SK-N-SH treated with all-trans-retinoic acid at 6 μM for 48 hours (cell line): ENCODE results near the gene CAPN13.

ENCODE experiments used
- ATAC-seq: fragments of 200-7000 bp; cut with Tn5 transposase; 3 replicates; pipeline ENCODE4 v1.9.1; 2020; ENCODE audit warnings: mild to moderate bottlenecking, moderate library complexity
- ARNTL ChIP-seq: fragments of 450-650 bp; formaldehyde crosslinking; IDR thresholded peaks from 2 replicates; pipeline ENCODE4 v1.5.0; 2020; ENCODE audit warnings: low read depth, mild to moderate bottlenecking, moderate library complexity, borderline replicate concordance
- BACH2 ChIP-seq: fragments of 250-450 bp; sonication (Bioruptor Pico); IDR thresholded peaks from 2 replicates; pipeline ENCODE4 v1.9.0; 2021; ENCODE audit warnings: mild to moderate bottlenecking, borderline replicate concordance
- CSDC2 ChIP-seq: fragments of 250-450 bp; sonication (Bioruptor Pico); IDR thresholded peaks from 2 replicates; pipeline ENCODE4 v1.5.0; 2020; ENCODE audit warnings: mild to moderate bottlenecking, moderate library complexity
- ESRRG ChIP-seq: fragments of 250-450 bp; sonication (Bioruptor Pico); IDR thresholded peaks from 2 replicates; pipeline ENCODE4 v1.6.1; 2021; ENCODE audit warnings: mild to moderate bottlenecking
- GLIS3 ChIP-seq: fragments of 250-450 bp; sonication (Bioruptor Pico); IDR thresholded peaks from 2 replicates; pipeline ENCODE4 v1.5.0; 2020; ENCODE audit warnings: mild to moderate bottlenecking, moderate library complexity
- ISL1 ChIP-seq: fragments of 250-450 bp; sonication (Bioruptor Pico); IDR thresholded peaks from 2 replicates; pipeline ENCODE4 v2.1.2; 2022; ENCODE audit warnings: mild to moderate bottlenecking, moderate library complexity
- OSR1 ChIP-seq: fragments of 250-450 bp; sonication (Bioruptor Pico); IDR thresholded peaks from 2 replicates; pipeline ENCODE4 v1.8.0; 2022; ENCODE audit warnings: moderate library complexity, mild to moderate bottlenecking, inconsistent platforms
- PPARA ChIP-seq: fragments of 250-450 bp; sonication (Bioruptor Pico); IDR thresholded peaks from 2 replicates; pipeline ENCODE4 v1.5.0; 2020; ENCODE audit warnings: mild to moderate bottlenecking, borderline replicate concordance
- RARB ChIP-seq: fragments of 250-450 bp; sonication (Bioruptor Pico); IDR thresholded peaks from 2 replicates; pipeline ENCODE4 v1.8.0; 2021; ENCODE audit warnings: mild to moderate bottlenecking, moderate library complexity
- SNAI2 ChIP-seq: fragments of 250-450 bp; sonication (Bioruptor Pico); IDR thresholded peaks from 2 replicates; pipeline ENCODE4 v1.5.0; 2020; ENCODE audit warnings: mild to moderate bottlenecking, moderate library complexity
- TCF4 ChIP-seq: fragments of 250-450 bp; sonication (Bioruptor Pico); IDR thresholded peaks from 2 replicates; pipeline ENCODE4 v1.8.0; 2021; ENCODE audit warnings: mild to moderate bottlenecking, moderate library complexity, borderline replicate concordance
- TOX ChIP-seq: fragments of 250-450 bp; sonication (Bioruptor Pico); IDR thresholded peaks from 2 replicates; pipeline ENCODE4 v1.8.0; 2021; ENCODE audit warnings: mild to moderate bottlenecking, moderate library complexity, borderline replicate concordance
- ZC3H10 ChIP-seq: fragments of 250-450 bp; sonication (Bioruptor Pico); IDR thresholded peaks from 2 replicates; pipeline ENCODE4 v1.5.1; 2021; ENCODE audit warnings: mild to moderate bottlenecking, moderate library complexity
- ZFP3 ChIP-seq: fragments of 250-450 bp; sonication (Bioruptor Pico); IDR thresholded peaks from 2 replicates; pipeline ENCODE4 v1.5.0; 2020; ENCODE audit warnings: mild to moderate bottlenecking, moderate library complexity
- ZFP30 ChIP-seq: fragments of 450-650 bp; formaldehyde crosslinking; IDR thresholded peaks from 2 replicates; pipeline ENCODE4 v1.5.0; 2022; ENCODE audit warnings: mild to moderate bottlenecking, moderate library complexity
- ZNF565 ChIP-seq: fragments of 450-650 bp; formaldehyde crosslinking; conservative IDR thresholded peaks from 2 replicates; pipeline ENCODE4 v1.5.0; 2020; ENCODE audit warnings: low read depth, mild to moderate bottlenecking, moderate library complexity
- ZNF8 ChIP-seq: fragments of 450-650 bp; formaldehyde crosslinking; IDR thresholded peaks from 2 replicates; pipeline ENCODE4 v1.5.0; 2020; ENCODE audit warnings: mild to moderate bottlenecking, moderate library complexity
- TF ChIP-seq, protein P1 (sequence below): fragments of 250-450 bp; sonication (Bioruptor Pico); IDR thresholded peaks from 2 replicates; pipeline ENCODE4 v1.8.0; 2020; ENCODE audit warnings: mild to moderate bottlenecking, moderate library complexity, borderline replicate concordance
- TF ChIP-seq, protein P2 (sequence below): fragments of 250-450 bp; sonication (Bioruptor Pico); IDR thresholded peaks from 2 replicates; pipeline ENCODE4 v1.5.0; 2020; ENCODE audit warnings: mild to moderate bottlenecking, moderate library complexity
- TF ChIP-seq, protein P3 (sequence below): fragments of 250-450 bp; sonication (Bioruptor Pico); IDR thresholded peaks from 2 replicates; pipeline ENCODE4 v1.5.1; 2021; ENCODE audit warnings: mild to moderate bottlenecking, moderate library complexity
- TF ChIP-seq, protein P4 (sequence below): fragments of 250-450 bp; sonication (Bioruptor Pico); IDR thresholded peaks from 2 replicates; pipeline ENCODE4 v1.8.0; 2021; ENCODE audit warnings: low read depth, mild to moderate bottlenecking, moderate library complexity, borderline replicate concordance

Gene CAPN13

DNA sequence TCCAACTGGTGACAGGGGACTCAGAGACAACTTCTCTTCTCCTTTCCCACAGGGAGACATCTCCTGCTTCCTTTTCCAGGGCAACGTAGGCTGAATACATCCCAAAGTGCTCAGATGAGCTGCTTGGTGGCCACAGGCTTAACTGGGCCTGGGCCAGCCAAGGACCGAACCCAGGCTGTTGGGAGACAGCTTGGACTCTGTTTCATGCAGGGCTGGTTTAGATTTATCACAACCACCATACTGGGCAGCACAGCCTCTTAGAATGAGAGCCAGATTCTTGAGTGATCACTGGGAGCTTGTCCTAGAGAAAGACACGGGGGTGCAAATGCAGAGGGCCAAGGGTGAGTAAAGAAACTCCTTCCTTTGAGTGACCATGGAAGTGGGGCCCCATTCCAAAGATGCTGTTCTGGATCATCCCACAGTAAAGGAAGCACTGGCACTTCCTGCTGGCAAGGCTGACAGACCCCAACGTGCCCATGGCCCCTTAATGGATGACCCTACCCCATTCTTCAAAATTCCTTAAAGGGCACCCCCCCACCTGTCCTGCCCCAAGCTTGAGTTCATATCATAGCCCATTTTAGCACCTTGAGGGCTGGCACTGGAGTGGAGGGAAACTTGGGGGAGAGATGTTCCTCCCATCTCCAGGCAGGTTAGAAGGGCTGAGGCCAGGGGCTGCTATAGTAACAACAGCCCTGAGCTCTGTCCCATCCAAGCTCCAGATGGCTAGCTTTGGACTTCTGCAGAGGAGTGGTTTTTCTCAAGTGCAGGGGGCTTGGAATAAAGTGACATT is 84.1 kb downstream of the CAPN13 start (continued):
- TF ChIP-seq, protein P1, sequence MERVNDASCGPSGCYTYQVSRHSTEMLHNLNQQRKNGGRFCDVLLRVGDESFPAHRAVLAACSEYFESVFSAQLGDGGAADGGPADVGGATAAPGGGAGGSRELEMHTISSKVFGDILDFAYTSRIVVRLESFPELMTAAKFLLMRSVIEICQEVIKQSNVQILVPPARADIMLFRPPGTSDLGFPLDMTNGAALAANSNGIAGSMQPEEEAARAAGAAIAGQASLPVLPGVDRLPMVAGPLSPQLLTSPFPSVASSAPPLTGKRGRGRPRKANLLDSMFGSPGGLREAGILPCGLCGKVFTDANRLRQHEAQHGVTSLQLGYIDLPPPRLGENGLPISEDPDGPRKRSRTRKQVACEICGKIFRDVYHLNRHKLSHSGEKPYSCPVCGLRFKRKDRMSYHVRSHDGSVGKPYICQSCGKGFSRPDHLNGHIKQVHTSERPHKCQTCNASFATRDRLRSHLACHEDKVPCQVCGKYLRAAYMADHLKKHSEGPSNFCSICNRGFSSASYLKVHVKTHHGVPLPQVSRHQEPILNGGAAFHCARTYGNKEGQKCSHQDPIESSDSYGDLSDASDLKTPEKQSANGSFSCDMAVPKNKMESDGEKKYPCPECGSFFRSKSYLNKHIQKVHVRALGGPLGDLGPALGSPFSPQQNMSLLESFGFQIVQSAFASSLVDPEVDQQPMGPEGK (CRISPR knock-in tag) = no peak
- TF ChIP-seq CSDC2 (CRISPR knock-in tag) = no peak

DNA sequence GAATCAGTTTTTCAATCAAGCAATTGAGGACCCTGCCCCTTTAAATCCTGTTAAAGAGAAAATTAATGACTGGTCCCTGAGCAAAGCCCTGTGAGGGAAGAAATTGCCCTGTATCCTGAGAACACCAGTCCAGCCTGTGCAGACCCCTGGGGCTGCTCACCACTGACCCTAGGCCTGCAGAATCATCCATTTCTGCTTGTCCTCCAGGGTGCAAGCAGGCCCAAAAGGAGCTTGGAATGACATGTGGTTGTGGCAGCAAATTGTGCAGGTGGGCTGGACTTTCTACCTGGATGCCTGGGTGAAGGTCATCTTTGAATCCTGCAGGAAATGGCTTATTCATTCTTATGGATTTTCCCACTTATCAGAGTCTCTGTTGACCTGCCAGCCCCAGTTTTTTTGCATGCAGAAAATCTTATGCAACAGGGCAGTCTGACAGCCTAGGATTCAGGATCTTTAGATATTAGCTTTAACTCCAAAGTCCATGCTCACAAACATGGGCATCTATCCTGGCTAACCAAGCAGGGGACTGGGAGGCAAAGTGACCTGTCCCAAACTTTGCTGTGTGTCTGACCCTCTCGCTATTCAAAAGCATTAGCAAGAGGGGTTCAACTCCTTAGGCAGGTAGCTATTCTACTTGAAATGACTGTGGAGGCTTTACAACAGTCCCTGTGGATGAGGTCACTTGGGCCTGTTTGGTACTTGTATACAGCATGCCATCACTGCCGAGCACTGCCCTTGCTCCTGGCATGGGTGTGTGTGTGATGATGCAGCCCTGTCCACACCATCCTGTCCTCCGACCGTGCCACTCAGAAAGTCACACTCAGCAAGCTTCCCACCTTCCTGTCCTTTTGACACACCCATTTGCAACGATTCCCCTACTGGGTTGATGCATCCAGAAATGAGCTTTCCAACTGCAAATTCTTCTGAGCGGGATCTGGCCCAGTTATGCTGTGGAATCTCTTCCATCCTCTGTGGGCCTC is 85.3 kb downstream of the CAPN13 start:
- ATAC-seq = no peak
- TF ChIP-seq, protein P2, sequence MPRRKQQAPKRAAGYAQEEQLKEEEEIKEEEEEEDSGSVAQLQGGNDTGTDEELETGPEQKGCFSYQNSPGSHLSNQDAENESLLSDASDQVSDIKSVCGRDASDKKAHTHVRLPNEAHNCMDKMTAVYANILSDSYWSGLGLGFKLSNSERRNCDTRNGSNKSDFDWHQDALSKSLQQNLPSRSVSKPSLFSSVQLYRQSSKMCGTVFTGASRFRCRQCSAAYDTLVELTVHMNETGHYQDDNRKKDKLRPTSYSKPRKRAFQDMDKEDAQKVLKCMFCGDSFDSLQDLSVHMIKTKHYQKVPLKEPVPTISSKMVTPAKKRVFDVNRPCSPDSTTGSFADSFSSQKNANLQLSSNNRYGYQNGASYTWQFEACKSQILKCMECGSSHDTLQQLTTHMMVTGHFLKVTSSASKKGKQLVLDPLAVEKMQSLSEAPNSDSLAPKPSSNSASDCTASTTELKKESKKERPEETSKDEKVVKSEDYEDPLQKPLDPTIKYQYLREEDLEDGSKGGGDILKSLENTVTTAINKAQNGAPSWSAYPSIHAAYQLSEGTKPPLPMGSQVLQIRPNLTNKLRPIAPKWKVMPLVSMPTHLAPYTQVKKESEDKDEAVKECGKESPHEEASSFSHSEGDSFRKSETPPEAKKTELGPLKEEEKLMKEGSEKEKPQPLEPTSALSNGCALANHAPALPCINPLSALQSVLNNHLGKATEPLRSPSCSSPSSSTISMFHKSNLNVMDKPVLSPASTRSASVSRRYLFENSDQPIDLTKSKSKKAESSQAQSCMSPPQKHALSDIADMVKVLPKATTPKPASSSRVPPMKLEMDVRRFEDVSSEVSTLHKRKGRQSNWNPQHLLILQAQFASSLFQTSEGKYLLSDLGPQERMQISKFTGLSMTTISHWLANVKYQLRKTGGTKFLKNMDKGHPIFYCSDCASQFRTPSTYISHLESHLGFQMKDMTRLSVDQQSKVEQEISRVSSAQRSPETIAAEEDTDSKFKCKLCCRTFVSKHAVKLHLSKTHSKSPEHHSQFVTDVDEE = no peak
- TF ChIP-seq ZNF8 (CRISPR knock-in tag) (no peak), ZNF565 (CRISPR knock-in tag) (no peak), PPARA (no peak), ISL1 (CRISPR knock-in tag) (no peak), RARB (no peak), ZFP3 (CRISPR knock-in tag) (no peak), TOX (CRISPR knock-in tag) (no peak), ARNTL (CRISPR knock-in tag) (no peak), OSR1 (CRISPR knock-in tag) (no peak), SNAI2 (CRISPR knock-in tag) (no peak), CSDC2 (CRISPR knock-in tag) (no peak), ZFP30 (CRISPR knock-in tag) (no peak)
- TF ChIP-seq, protein P3, sequence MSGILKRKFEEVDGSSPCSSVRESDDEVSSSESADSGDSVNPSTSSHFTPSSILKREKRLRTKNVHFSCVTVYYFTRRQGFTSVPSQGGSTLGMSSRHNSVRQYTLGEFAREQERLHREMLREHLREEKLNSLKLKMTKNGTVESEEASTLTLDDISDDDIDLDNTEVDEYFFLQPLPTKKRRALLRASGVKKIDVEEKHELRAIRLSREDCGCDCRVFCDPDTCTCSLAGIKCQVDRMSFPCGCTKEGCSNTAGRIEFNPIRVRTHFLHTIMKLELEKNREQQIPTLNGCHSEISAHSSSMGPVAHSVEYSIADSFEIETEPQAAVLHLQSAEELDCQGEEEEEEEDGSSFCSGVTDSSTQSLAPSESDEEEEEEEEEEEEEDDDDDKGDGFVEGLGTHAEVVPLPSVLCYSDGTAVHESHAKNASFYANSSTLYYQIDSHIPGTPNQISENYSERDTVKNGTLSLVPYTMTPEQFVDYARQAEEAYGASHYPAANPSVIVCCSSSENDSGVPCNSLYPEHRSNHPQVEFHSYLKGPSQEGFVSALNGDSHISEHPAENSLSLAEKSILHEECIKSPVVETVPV = no peak
- TF ChIP-seq, protein P4, sequence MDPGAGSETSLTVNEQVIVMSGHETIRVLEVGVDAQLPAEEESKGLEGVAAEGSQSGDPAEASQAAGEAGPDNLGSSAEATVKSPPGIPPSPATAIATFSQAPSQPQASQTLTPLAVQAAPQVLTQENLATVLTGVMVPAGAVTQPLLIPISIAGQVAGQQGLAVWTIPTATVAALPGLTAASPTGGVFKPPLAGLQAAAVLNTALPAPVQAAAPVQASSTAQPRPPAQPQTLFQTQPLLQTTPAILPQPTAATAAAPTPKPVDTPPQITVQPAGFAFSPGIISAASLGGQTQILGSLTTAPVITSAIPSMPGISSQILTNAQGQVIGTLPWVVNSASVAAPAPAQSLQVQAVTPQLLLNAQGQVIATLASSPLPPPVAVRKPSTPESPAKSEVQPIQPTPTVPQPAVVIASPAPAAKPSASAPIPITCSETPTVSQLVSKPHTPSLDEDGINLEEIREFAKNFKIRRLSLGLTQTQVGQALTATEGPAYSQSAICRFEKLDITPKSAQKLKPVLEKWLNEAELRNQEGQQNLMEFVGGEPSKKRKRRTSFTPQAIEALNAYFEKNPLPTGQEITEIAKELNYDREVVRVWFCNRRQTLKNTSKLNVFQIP = no peak

DNA sequence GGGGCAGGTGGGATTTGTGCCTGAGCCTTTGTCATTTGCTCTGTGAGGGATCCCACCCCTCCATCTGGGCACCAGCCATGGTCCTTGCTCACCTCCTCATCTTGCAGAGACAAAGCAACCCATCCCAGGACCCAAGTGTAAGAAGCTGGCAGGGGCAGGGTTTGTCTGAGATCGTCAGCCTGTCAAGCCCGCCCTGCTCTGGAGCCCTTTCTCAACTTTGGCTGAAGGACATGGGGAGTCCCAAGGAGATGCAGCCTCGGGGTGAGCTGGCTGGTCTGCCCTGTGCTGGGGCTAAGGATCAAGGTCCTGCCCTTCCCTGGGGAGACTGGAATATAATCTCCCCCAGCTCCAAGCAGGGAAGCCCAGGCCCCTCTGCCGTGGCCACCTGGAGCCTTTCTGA is 86.0 kb downstream of the CAPN13 start:
- no peak for ATAC-seq
- TF ChIP-seq ISL1 (CRISPR knock-in tag) = no peak
- TF ChIP-seq, protein P1 (CRISPR knock-in tag) = no peak
- no peak for TF ChIP-seq ARNTL (CRISPR knock-in tag)
- TF ChIP-seq TOX (CRISPR knock-in tag) = no peak
- no peak for TF ChIP-seq GLIS3 (CRISPR knock-in tag)
- no peak for TF ChIP-seq BACH2 (CRISPR knock-in tag)
- no peak for TF ChIP-seq TCF4 (CRISPR knock-in tag)
- no peak for TF ChIP-seq RARB
- TF ChIP-seq, protein P2 = no peak
- no peak for TF ChIP-seq ZNF565 (CRISPR knock-in tag)
- TF ChIP-seq, protein P3 = no peak
- TF ChIP-seq CSDC2 (CRISPR knock-in tag) = no peak
- TF ChIP-seq ZFP3 (CRISPR knock-in tag) = no peak
- TF ChIP-seq ESRRG (CRISPR knock-in tag) = no peak
- TF ChIP-seq ZC3H10 = no peak
